ENCODE measurements around the gene KRT17. TPM values are rescaled to one million over a fixed set of nuclear protein-coding genes. Genes with fewer than 3 reads are reported as not detected.

Gene KRT17
- total RNA-seq, 1 donor from 2014 or later = 14.8 TPM

- Histone ChIP-seq H3K27ac (no peak overlapping the region), H3K9me3 (no peaks in the 10 kb centered on the region), H3K36me3 (no peaks in the 10 kb centered on the region), H3K4me1 (peaks cover 7 to 22% of the 10 kb centered on the region in 2 donors), H3K4me3 (no peak overlapping the region), H3K27me3 (no peaks in the 10 kb centered on the region)
- intact Hi-C loops (cut with DNase I) = no loop called here
- no peak for DNase-seq (ENCODE audit: low spot score in 2 of 2)
- TF ChIP-seq, protein P1, sequence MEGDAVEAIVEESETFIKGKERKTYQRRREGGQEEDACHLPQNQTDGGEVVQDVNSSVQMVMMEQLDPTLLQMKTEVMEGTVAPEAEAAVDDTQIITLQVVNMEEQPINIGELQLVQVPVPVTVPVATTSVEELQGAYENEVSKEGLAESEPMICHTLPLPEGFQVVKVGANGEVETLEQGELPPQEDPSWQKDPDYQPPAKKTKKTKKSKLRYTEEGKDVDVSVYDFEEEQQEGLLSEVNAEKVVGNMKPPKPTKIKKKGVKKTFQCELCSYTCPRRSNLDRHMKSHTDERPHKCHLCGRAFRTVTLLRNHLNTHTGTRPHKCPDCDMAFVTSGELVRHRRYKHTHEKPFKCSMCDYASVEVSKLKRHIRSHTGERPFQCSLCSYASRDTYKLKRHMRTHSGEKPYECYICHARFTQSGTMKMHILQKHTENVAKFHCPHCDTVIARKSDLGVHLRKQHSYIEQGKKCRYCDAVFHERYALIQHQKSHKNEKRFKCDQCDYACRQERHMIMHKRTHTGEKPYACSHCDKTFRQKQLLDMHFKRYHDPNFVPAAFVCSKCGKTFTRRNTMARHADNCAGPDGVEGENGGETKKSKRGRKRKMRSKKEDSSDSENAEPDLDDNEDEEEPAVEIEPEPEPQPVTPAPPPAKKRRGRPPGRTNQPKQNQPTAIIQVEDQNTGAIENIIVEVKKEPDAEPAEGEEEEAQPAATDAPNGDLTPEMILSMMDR (IDR thresholded peaks at IDR 0.05) = no peak
Observed at GRCh38 chr17:41652461-41652970, 28.1 kb upstream of the KRT17 start.

- DNase-seq (ENCODE audit: low spot score in 2 of 2) = peak in 1 of 2 donors; percentile 68
- peak overlapping the region in 1 of 2 donors; percentile 43 for H3K4me3 ChIP-seq
- intact Hi-C loops (cut with DNase I) = no loop called here
- no peaks in the 10 kb centered on the region for H3K27me3 ChIP-seq
- TF ChIP-seq, protein P1 (IDR thresholded peaks at IDR 0.05) = no peak
- peaks cover 7 to 22% of the 10 kb centered on the region in 2 donors for H3K4me1 ChIP-seq
- no peaks in the 10 kb centered on the region for H3K36me3 ChIP-seq
- H3K27ac ChIP-seq = peak overlapping the region; percentile 35 to 58
- no peaks in the 10 kb centered on the region for H3K9me3 ChIP-seq
Observed at GRCh38 chr17:41651625-41652460, 27.5 kb upstream of the KRT17 start.

GRCh38 chr17:41650794-41651624 is 26.6 kb upstream of the KRT17 start:
- intact Hi-C loops (cut with DNase I) = no loop called here
- H3K36me3 ChIP-seq = no peaks in the 10 kb centered on the region
- no peaks in the 10 kb centered on the region for H3K27me3 ChIP-seq
- peaks cover 7 to 22% of the 10 kb centered on the region in 2 donors for H3K4me1 ChIP-seq
- DNase-seq (ENCODE audit: low spot score in 2 of 2) = no peak
- TF ChIP-seq, protein P1 (IDR thresholded peaks at IDR 0.05) = no peak
- peak overlapping the region; percentile 35 to 58 for H3K27ac ChIP-seq
- no peaks in the 10 kb centered on the region for H3K9me3 ChIP-seq
- peak overlapping the region in 1 of 2 donors; percentile 43 for H3K4me3 ChIP-seq

- no peaks in the 10 kb centered on the region for H3K9me3 ChIP-seq
- no peaks in the 10 kb centered on the region for H3K27me3 ChIP-seq
- no peak overlapping the region for H3K4me3 ChIP-seq
- no peak overlapping the region for H3K27ac ChIP-seq
- peaks cover 7 to 21% of the 10 kb centered on the region in 2 donors for H3K4me1 ChIP-seq
- TF ChIP-seq, protein P1 (IDR thresholded peaks at IDR 0.05) = no peak
- intact Hi-C loops (cut with DNase I) = loop anchor here (5.0 kb wide), 2 partner anchors 793 to 848 kb away; no protein-coding TSS in a partner anchor
- DNase-seq (ENCODE audit: low spot score in 2 of 2) = no peak
- no peaks in the 10 kb centered on the region for H3K36me3 ChIP-seq
Observed at GRCh38 chr17:41649923-41650519, 25.6 kb upstream of the KRT17 start.
